ENCODE measurements around the gene CIDEC.
A peak's percentile ranks its signal among the peaks of the same experiment; 100 is the strongest.
"Not testable (repeated sequence)": the region's sequence is repeated elsewhere in the genome, so short reads cannot be mapped to it uniquely, and the experiment has no call there.

The CIDEC gene

DNA sequence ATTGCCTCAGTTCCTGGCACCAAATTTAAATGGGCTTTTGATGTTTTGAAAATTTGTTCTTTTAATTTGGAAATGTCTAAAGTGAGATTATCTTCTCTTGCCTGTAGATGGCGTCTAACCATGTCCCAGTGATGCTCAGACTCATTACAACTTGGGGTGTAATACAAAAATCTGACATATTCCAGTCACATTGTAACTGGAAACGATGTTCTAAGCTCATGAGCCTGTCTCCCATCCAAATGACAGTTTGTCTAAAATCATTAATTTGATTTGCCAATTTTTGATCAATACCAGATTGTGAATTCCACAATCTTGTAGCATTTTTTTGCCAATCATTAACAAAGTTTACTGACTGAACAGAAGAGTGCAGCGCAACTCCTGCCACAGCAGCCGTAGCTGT, 31.2 kb downstream of the CIDEC start:
- DNase-seq (ENCODE audit: low read depth in 1 of 2, low spot score in 1 of 2) = not testable (repeated sequence)

DNA sequence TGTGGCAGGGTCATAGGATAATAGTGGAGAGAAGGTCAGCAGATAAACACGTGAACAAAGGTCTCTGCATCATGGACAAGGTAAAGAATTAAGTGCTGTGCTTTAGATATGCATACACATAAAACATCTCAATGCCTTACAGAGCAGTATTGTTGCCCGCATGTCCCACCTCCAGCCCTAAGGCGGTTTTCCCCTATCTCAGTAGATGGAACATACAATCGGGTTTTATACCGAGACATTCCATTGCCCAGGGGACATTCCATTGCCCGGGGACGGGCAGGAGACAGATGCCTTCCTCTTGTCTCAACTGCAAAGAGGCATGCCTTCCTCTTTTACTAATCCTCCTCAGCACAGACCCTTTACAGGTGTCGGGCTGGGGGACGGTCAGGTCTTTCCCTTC, 32.2 kb downstream of the CIDEC start:
- DNase-seq (ENCODE audit: low read depth in 1 of 2, low spot score in 1 of 2) = not testable (repeated sequence)

DNA sequence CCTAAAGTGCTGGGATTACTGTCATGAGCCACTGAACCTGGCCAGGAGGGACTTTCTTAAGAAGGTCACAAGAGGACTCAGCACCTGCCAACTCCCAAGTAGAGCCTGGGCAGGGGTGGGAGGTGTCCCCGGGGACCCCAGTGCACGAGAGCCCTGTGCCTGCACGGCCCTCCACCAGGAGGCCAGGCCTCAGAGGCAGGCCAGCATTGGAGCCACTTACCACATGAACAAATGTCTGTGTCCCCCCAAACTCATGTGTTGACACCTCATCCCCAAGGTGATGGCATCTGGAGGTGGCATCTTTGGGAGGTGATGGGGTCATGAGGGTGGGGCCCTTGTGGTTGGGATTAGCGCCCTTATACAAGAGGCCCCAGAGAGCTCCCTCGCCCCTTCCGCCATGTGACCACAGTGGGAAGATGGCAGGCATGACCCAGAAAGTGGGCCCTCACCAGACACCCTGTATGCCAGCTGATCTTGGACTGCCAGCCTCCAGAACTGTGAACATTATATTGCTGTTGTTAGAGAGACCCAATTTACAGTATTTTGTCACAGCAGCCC, 33.0 kb downstream of the CIDEC start:
- no peak for DNase-seq (ENCODE audit: low read depth in 1 of 2, low spot score in 1 of 2)

DNA sequence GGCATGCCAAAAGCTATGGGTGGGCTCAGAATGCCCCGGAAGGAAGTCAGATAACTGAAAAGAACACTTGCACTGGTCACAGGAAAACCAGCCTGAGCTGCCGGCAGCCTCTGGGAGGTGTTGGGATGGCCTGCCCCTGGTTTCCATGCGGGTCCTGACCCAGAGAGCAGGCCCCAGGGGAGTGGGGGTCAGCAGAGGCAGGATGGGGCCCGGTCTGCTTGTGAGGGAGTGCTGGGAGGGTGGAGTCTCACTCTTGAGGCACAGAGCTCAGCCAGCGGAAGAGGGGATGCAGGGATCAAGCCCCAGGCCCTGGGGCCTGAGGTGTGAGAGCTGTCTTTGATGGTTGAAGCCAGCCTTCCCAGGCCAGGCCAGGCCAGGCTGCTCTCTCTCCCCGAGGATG, 33.8 kb downstream of the CIDEC start:
- DNase-seq (ENCODE audit: low read depth in 1 of 2, low spot score in 1 of 2) = no peak

DNA sequence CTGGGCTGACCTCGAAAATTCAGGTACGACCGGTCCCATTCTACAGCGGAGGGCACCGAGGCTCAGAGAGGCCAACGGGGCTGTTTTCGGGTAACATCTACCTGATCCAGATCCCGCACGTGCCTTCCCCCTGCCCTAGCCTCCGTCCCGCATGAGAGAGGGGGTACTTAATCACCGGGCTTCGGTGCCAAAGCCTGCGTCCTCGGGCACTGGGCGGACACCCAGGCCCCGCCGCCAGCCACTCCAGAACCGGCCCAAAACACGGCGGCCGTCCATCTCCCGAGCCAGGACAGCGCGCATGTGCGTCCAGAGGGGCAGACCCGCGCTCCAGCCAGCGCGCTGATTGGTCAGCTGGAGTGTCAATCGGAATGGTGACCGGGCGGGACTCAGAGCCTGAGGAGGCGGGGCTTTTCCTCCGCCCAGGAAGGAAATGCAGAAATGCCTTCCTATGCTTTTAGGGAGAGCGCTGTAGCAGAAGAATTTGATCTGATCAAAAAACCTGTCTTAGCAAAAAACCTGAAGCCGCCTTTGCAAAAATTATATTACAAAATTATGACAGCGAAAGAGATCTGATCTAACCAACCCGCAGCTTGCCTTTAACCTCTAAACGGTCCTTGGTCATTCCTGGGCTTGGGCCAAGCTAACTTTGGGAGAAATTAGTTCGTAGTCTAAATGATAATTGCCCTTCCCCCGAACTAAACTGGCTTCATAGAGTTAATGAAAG, 36.2 kb downstream of the CIDEC start, which contains the start of gene RPUSD3:
Gene RPUSD3, minus strand, starts transcription at position 294 of the 724 bp plus-strand sequence. Its CDS starts 18 bp downstream, at position 276.
- DNase-seq (ENCODE audit: low read depth in 1 of 2, low spot score in 1 of 2) = peak; percentile 95 to 97

DNA sequence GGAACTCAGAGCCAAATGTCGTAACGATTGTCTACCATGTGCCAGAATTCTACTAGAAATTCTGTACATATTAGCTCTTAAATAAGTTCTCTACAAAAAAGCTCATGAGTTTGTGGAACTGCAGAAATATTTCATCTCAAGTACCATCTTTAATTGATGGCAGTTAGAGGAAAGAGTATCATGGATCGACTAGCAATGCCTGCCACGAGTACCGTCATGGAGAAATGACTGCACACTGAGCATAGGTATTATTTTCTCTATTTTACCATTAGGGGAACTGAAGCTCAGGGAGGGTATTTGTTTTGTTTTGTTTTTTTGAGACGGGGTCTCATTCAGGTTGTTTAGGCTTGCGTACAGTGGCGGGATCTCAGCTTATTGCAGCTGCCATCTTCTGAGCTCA, 39.0 kb downstream of the CIDEC start:
- no peak for DNase-seq (ENCODE audit: low read depth in 1 of 2, low spot score in 1 of 2)

DNA sequence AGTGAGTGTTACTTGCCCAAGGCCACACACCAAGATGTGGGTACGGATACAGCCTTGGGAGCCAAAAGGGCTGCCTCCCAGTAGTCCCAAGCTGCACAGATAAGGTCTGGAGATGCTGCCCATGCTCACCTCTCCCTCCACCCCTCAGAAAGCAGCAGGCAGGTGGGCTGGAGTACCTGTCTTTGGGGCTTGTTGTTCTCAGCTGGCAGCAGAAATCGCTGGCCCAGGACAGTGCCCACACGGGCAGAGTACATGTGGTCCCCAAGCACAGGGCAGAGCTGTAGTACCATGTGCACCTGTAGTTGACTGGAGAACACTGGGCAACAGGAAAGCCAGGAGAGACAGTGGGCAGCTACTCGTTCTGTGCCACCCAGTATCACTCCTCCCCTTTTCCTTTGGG, 41.2 kb downstream of the CIDEC start:
- no peak for DNase-seq (ENCODE audit: low read depth in 1 of 2, low spot score in 1 of 2)

DNA sequence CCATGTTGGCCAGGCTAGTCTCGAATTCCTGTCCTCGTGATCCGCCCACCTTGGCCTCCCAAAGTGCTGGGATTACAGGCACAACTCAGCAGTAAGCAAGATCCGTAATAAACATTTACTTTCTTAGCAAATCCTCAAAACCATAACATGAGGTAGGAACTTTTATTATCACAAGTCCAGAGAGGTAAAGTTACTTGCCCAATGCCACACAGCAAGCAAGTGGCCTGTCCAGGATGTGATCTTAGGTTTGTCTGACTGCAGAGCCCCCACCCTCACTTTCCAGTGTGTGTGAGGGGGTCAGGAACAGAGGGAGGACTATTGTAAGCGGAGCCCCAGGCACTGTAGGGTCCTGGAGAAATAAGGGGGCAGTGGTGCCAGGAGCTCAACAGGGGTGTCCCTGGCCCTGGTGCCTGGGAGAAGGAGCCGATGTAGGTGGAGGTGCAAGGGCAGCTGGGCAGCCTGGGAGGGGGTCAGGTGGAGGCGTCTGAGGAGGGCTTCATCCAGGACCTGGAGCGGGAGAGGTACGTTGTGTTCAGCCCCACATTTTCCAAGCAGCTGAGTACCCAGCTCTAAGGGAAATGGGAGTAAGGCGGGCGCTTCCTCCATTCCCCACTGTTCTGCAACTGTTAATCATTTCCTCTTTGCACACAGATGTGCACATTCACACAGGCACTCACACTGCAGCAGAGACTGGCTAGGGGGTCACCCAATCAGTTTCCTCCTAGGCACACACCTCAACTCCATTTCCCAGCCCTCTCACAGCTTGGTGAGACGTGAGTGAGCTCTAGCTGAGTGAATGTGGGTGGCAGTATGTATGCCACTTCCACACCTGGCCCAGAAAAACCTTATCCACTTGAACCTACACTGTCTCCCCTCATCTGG, 42.1 kb downstream of the CIDEC start:
- DNase-seq (ENCODE audit: low read depth in 1 of 2, low spot score in 1 of 2) = no peak

DNA sequence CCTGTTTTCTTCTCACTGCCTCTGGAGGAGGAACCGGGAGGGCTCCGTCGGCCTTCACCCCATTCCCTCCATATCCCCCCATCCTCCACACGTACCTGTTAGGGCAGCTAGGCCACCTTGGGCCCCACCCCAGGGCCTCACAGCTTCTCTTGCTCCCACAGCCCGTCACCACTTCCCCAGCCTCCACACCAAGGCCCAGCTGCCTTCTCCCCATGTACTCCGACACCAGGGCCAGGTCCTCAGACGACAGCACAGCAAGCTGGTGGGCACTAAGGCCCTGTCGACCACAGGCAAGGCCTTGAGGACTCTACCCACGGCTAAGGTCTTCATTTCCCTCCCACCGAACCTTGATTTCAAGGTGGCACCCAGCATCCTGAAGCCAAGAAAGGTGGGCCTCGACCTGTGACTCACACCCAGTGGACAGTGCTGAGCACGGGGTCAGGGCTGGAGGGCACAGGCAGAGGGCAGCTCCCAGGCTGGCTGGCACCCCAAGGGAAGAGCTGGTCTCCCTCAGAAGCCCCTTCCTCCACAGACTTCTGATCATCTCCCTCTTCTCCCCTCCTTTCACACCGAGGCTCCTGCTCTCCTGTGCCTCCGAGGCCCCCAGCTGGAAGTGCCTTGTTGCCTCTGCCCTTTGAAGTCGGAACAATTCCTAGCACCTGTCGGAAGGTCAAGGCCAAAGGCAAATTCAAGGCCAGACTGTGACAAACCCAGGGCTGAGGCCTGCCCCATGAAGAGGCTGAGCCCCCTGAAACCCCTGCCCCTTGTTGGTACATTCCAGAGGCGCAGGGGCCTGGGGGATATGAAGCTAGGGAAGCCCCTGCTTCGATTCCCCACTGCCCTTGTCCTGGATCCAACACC, 45.3 kb downstream of the CIDEC start:
- DNase-seq (ENCODE audit: low read depth in 1 of 2, low spot score in 1 of 2) = no peak

DNA sequence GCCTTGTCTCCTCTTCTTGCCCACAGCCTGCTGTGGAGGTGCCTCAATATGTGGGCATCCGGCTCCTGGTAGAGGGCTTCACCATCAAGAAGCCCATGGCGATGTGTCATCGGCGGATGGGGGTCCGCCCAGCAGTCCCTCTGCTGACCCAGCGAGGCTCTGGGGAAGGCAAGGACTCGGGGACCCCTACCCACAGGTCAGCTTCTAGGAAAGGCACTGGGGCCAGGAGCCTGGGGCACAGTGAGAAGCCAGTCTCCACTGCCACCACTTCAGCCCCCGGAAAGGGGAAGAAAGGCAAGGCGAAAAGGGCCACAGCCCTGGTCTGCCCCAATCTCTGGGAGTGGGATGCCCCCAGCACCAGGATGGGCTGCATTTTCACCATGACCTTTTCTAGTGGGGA, 47.0 kb downstream of the CIDEC start:
- DNase-seq (ENCODE audit: low read depth in 1 of 2, low spot score in 1 of 2) = no peak

DNA sequence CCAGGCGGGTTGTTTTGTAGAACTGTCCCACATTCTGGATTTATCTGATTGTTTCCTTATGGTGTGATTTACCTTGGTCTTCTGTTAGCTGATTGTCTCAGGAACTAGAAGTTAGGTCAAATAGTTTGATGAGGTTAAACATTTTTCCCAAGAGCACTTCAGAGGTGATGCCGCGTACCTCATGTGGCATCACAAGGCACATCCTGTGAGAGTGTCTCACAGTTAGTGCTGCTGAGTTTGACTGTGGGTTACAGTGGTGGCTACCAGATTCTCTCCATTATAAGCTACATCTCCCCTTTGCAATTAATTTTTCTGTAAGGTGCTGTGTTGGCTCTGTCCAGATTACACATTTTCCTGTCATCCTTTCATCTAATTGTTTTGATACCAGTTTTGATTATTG, 48.8 kb downstream of the CIDEC start:
- no peak for DNase-seq (ENCODE audit: low read depth in 1 of 2, low spot score in 1 of 2)

DNA sequence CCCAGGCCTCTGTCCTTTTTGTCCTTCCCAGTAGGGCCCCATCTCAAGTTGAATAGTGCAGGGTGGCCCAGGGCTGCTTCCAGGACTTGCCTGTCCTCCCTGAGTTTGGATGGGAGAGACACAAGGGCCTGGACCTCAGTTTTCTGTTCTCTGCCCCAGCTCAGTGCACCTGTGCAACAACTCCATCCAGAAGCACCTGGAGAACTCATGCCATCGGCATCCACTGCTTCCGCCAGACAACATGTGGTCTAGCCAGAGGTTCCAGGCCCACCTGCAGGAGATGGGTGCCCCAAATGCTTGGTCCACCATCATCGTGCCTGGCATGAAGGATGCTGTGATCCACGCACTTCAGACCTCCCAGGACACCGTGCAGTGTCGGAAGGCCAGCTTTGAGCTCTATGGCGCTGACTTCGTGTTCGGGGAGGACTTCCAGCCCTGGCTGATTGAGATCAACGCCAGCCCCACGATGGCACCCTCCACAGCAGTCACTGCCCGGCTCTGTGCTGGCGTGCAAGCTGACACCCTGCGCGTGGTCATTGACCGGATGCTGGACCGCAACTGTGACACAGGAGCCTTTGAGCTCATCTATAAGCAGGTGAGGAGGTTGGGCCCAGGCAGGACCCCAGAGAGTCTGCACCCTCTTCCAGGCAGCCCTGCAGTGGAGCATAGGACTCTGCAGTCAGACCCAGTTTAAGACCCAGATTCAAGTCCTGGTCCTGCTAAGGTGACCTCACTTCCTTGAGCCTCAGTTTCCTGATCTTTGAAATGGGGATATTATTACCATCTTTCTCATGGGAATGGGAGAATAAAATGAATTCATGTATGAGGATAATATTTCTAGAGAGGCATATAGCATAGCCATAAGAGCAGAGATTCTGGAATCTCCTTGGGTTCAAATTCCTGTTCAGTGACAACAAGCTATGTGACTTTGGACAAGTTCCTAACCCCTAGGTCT, 51.0 kb downstream of the CIDEC start:
- no peak for DNase-seq (ENCODE audit: low read depth in 1 of 2, low spot score in 1 of 2)

DNA sequence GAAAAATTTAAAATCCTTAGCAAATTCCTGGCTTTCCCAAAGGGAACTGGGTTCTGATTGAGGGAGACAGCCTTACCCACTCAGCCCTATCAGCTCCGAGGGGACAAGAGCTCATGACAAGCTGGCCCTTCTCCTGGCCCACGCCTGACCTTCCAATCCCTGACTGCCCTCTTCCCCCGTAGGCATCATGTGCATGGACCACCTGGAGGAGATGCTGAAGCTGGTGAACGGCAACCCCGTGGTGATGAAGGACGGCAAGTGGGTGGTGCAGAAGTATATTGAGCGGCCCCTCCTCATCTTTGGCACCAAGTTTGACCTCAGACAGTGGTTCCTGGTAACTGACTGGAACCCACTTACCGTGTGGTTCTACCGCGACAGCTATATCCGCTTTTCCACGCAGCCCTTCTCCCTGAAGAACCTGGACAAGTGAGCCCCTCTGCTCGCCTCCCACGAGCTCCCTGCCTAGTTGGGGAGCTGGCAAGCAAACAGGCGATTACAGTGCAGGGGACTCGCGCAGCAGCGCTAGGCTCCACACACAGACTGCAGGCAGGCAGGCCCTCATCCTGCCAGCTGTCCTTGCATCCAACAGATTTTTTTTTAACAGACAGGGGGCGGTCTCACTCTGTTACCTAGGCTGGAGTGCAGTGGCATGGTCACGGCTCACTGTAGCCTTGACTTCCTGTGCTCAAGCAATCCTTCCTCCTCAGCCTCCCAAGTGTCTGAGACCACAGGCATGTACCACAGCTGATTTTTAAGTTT, 53.1 kb downstream of the CIDEC start:
- no peak for DNase-seq (ENCODE audit: low read depth in 1 of 2, low spot score in 1 of 2)

DNA sequence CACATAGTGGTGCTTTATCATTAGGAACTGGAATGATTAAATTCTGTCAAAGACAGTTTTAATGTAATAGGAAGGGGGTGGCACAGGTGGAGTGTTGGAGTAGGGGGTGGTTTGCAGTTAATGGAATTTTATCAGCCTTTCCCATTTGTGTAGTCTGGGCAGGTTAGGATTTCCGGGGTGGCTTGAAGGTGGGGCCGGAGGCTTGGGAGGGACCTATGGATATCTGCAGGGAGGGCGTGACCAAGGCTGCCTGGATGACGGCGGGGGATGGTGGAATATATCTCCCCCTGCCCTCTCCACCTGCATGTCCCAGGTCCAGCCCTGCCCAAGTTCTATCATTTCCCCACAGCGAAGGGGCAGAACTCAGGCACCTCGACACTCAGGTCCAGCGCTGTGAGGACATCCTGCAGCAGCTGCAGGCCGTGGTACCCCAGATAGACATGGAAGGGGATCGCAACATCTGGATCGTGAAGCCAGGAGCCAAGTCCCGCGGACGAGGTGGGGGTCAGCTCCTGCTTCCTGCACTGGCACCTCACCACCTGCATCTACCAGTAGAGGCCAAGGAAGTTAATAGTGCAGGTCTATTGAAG, 54.5 kb downstream of the CIDEC start:
- no peak for DNase-seq (ENCODE audit: low read depth in 1 of 2, low spot score in 1 of 2)

DNA sequence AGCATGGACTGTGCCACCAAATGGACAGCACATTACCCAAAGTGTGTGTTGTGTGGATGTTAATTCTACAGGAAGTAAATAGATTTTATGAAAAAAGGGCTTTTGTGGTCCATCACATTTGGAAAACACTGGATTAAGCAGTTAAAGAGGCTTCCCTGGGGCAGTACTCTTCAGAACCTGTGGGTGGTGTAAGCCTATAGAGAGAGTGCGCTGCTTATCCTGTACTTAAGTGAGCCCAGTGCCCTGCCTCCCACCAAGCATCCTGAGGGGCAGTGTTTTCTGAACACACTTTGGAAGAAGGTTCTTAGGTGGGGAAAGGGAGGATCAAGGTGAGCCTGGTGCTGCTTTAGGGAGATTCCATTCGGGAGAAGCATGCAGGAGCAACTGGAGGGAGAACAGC, 59.1 kb downstream of the CIDEC start:
- DNase-seq (ENCODE audit: low read depth in 1 of 2, low spot score in 1 of 2) = no peak

DNA sequence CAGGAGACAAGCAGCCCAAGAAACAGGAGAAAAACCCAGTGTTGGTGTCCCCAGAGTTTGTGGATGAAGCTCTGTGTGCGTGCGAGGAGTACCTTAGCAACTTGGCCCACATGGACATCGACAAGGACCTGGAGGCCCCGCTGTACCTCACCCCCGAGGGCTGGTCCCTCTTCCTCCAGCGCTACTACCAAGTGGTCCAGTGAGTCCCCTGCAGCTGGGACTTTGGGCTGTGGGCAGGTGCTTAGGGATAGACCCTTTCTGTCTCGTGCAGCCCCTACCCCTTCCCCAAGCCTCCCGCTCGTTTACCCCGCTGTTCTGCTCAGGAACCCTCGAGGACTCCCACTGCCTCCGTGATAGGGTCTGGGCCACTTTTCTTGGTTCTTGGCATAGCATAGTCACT, 59.5 kb downstream of the CIDEC start:
- no peak for DNase-seq (ENCODE audit: low read depth in 1 of 2, low spot score in 1 of 2)

DNA sequence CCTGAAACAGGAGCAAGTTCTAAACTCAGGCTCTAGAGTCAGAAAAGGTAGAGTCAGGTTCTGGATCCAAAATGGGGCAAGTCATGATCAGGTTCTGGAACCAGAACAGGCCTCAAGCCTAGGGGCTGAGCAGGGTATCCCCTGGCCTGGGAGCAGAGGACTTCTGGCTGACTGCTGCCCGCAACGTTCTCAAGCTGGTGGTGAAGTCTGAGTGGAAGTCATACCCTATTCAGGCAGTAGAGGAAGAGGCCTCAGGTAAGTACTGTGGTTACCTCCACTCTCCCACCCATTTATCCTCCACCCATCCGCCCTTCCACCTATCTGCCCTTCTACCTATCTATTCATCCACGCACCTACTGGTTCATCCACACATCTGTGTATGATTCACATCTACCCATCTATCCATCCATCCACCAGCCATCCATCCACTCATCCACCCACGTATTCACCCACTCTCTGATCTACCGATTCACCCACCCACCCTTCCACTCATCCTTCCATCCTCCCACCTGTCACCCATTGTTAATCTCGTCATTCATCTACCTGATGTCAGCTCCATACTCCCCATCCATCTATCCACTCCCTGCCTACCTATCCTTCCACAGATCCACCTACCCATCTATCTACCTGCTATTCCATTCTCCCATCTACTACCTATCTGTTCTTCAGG, 61.3 kb downstream of the CIDEC start:
- no peak for DNase-seq (ENCODE audit: low read depth in 1 of 2, low spot score in 1 of 2)

DNA sequence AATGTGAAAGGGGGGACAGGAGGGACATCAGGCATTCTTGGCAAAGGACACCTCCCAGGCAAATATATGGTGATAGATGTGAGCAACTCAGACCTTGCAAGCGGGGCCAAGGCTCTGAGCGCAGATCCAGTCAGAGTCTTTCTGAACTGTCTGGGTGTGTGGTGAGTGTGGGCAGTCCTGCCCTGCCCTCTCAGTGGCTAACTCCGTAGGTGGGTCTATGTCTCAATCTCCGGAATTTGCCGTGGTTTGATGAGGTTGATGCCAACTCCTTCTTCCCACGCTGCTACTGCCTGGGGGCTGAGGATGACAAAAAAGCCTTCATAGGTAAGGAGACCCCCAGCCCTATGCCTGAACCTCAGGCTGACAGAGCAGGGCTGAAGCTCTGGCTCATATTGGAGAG, 62.6 kb downstream of the CIDEC start:
- DNase-seq (ENCODE audit: low read depth in 1 of 2, low spot score in 1 of 2) = no peak

Data from stimulated activated CD4-positive, alpha-beta T cell treated with anti-CD3 and anti-CD28 coated beads, Interleukin-15, amount 100 ng/mL, for 1 hour (primary cell).